Measurements from ENCODE around the gene NCAPG2. TPM values are rescaled to one million over a fixed set of nuclear protein-coding genes. Genes with fewer than 3 reads are reported as not detected.

Gene NCAPG2
- polyA plus RNA-seq, 1 experiment = 14.8 TPM

DNA sequence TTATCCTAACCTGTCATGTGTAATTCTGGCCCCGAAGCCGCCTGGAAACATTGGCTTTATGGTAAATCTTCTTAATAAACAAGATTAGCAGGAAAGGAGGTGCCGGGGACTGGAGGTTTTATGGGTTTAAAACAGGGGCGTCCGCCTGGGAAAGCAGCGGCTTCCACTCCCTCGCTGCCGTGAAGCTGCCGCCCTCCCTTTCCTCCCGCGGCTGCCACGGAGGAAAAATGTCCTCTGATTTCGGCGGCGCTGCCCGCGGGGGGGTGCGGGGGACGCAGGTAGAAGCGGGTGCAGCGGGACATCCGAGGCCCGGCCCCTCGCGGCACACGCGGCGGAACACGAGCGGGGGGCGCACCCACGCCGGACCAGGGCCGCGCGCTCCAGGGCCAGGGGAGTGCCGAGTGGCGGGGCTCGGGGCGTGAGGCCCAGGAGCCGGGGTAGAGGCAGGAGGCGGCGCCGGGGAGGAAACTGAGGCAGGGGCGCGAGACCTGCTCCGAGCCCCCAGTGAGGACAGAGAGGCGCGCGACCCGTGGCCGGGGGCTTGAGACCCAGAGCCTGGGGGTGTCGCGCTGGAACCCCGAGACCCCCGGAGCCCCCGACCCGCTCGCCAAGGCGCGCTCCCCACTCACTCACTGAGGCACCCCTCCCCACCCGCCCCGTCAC is 118.0 kb downstream of the NCAPG2 start:
- H3K9me3 ChIP-seq (ENCODE audit: control insufficient read depth, insufficient read depth, low read length) = peaks cover 5% of the 10 kb centered on the region; the same call in 1 of the 2 replicates
- ChIA-PET CTCF (no interaction called here), POLR2A (no interaction called here)
- H3K27ac ChIP-seq (ENCODE audit: low read depth, low read length) = no peak overlapping the region
- no peak for DNase-seq (ENCODE audit: low read depth, low spot score)
- no peak overlapping the region for H3K4me3 ChIP-seq (ENCODE audit: low read depth, low read length)
- TF ChIP-seq, protein P1, sequence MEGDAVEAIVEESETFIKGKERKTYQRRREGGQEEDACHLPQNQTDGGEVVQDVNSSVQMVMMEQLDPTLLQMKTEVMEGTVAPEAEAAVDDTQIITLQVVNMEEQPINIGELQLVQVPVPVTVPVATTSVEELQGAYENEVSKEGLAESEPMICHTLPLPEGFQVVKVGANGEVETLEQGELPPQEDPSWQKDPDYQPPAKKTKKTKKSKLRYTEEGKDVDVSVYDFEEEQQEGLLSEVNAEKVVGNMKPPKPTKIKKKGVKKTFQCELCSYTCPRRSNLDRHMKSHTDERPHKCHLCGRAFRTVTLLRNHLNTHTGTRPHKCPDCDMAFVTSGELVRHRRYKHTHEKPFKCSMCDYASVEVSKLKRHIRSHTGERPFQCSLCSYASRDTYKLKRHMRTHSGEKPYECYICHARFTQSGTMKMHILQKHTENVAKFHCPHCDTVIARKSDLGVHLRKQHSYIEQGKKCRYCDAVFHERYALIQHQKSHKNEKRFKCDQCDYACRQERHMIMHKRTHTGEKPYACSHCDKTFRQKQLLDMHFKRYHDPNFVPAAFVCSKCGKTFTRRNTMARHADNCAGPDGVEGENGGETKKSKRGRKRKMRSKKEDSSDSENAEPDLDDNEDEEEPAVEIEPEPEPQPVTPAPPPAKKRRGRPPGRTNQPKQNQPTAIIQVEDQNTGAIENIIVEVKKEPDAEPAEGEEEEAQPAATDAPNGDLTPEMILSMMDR (IDR thresholded peaks at IDR 0.05; ENCODE audit: low read depth, low read length) = no peak
- H3K27me3 ChIP-seq (ENCODE audit: control insufficient read depth, insufficient read depth, low read length) = peaks cover 29% of the 10 kb centered on the region

DNA sequence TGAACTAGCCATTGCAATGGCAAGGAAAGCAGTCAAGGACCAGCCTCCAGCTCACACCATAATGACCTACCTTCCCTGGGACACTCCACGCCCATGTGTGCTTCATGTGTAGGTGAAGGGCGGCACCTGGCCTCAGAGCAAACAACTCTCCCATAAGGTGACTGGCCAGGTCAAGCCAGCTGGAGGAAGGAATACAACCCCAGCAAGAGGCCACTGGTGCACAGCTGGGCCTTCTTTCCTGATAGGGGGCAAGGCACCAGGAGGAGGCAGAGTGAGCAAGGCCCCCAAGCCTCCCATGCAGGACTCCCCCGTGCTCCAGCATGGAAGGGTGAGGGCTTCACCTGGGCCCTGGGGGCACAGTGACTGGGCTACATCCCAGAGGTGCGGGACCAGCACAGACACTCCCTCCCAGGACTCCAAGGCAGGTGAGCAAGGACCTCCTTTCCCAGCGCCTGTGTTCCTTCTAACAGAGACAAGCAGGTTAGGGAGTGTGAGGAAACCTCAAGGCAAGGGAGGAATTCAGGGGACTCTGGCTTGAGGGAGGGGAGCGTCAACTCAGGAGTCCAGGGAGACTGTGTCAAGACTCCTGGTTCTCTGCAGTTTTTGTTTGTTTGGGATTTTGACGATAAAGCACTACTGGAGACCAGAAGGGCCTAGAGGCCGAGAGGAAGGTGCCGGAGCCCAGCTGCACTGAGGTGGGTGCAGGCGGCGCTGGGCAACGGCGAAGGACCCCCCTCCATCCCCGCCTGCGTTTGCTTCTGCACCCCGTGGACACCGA is 118.7 kb downstream of the NCAPG2 start:
- ChIA-PET POLR2A (no interaction called here), CTCF (no interaction called here)
- Histone ChIP-seq H3K27ac (ENCODE audit: low read depth, low read length) (no peak overlapping the region), H3K4me3 (ENCODE audit: low read depth, low read length) (no peak overlapping the region), H3K27me3 (ENCODE audit: control insufficient read depth, insufficient read depth, low read length) (peaks cover 29% of the 10 kb centered on the region), H3K9me3 (ENCODE audit: control insufficient read depth, insufficient read depth, low read length) (peaks cover 5% of the 10 kb centered on the region; the same call in 1 of the 2 replicates)
- DNase-seq (ENCODE audit: low read depth, low spot score) = no peak
- TF ChIP-seq, protein P1 (IDR thresholded peaks at IDR 0.05; ENCODE audit: low read depth, low read length) = no peak

- H3K9me3 ChIP-seq (ENCODE audit: control insufficient read depth, insufficient read depth, low read length) = peaks cover 10% of the 10 kb centered on the region
- H3K4me3 ChIP-seq (ENCODE audit: low read depth, low read length) = no peak overlapping the region
- H3K27ac ChIP-seq (ENCODE audit: low read depth, low read length) = no peak overlapping the region
- CTCF ChIA-PET = no interaction called here
- TF ChIP-seq, protein P1 (IDR thresholded peaks at IDR 0.05; ENCODE audit: low read depth, low read length) = no peak
- POLR2A ChIA-PET = no interaction called here
- H3K27me3 ChIP-seq (ENCODE audit: control insufficient read depth, insufficient read depth, low read length) = peaks cover 27% of the 10 kb centered on the region
- DNase-seq (ENCODE audit: low read depth, low spot score) = no peak
These were observed 120.2 kb downstream of the NCAPG2 start for GRCh38 chr7:158584407-158584806.

DNA sequence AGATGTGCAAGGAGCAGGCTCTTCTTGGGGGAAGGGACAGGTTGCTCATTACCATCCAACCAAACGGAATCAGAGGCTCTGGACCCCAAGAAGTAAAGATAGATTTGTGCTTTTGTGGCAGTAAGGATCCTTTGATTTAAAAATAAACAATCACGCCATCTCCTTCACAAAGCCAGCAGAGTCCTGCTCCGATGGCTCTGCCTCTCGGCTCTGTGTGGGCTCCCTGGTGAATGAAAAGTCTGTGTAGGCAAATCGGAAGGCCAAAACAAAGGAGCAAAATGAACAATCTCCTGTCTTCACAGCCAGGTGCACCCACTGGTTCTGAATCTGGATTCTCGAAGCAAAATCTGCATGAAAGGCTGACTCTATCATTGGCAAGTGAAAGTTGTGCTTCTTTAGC is 120.8 kb downstream of the NCAPG2 start:
- Histone ChIP-seq H3K9me3 (ENCODE audit: control insufficient read depth, insufficient read depth, low read length) (peaks cover 10% of the 10 kb centered on the region), H3K27ac (ENCODE audit: low read depth, low read length) (no peak overlapping the region), H3K4me3 (ENCODE audit: low read depth, low read length) (no peak overlapping the region), H3K27me3 (ENCODE audit: control insufficient read depth, insufficient read depth, low read length) (peaks cover 23% of the 10 kb centered on the region)
- CTCF ChIA-PET = no interaction called here
- TF ChIP-seq, protein P1 (IDR thresholded peaks at IDR 0.05; ENCODE audit: low read depth, low read length) = no peak
- POLR2A ChIA-PET = no interaction called here
- DNase-seq (ENCODE audit: low read depth, low spot score) = no peak

GRCh38 chr7:158583143-158583542 is 121.5 kb downstream of the NCAPG2 start:
- Histone ChIP-seq H3K27me3 (ENCODE audit: control insufficient read depth, insufficient read depth, low read length) (peaks cover 17% of the 10 kb centered on the region), H3K4me3 (ENCODE audit: low read depth, low read length) (no peak overlapping the region), H3K27ac (ENCODE audit: low read depth, low read length) (no peak overlapping the region), H3K9me3 (ENCODE audit: control insufficient read depth, insufficient read depth, low read length) (peaks cover 10% of the 10 kb centered on the region)
- ChIA-PET CTCF (no interaction called here), POLR2A (no interaction called here)
- TF ChIP-seq, protein P1 (IDR thresholded peaks at IDR 0.05; ENCODE audit: low read depth, low read length) = no peak
- no peak for DNase-seq (ENCODE audit: low read depth, low spot score)

All from AG04450 (cell line).